ENCODE measurements around the gene DUSP11.
A peak's percentile ranks its signal among the peaks of the same experiment; 100 is the strongest.

DUSP11 gene

DNA sequence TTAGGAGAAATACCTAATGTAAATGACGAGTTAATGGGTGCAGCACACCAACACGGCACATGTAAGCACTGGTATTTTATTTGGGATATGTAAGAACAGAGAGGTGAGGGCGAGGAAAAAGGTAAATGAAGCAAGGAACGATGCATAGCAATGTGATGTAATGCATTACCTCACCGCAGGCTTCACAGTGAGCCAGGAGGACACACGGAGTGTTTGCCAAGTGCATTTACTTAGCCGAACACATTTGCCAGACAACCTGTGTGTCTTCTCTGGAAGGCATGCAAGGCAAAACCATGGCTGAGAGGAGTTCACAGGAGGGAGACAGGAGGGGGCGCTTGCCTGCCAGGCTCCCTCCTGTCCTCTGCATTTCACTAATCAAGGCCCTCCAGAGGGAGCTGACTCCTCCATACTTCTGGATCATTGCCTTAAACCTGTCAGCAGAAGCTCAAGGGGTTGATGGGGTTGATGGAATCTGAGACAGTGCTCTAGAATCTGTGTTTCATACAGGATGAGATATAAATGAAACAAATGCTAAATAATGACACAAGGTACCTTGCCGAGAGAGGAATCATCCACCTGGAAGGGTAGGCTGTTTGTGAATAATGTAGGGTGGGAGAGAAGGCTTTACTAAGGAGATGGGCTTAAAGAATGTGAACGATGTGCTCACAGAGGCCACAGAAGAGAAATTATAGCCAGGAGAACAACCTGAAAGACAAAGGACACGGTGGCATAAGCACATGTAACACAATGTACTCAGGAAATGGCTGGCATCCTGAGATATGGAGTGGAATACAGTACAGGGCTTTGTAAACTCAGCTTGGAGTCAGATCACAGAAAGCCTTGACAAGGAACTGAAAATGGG is 33.7 kb downstream of the DUSP11 start:
- Histone ChIP-seq H3K4me3 (ENCODE audit: low read depth, low read length) (no peak overlapping the region), H3K9ac (ENCODE audit: low read length) (no peak overlapping the region), H2BK5ac (ENCODE audit: low read depth, low read length, poor library complexity) (no peak overlapping the region), H2BK120ac (ENCODE audit: insufficient read depth, low read length, poor library complexity) (no peak overlapping the region), H4K8ac (ENCODE audit: low read depth, low read length) (no peak overlapping the region), H3K14ac (ENCODE audit: low read length) (no peak overlapping the region), H3K36me3 (ENCODE audit: control insufficient read depth in 1 of 2, insufficient read depth in 2 of 2, low read length in 2 of 2) (peaks cover 2 to 5% of the 10 kb centered on the region in 2 experiments), H2AK5ac (ENCODE audit: low read length) (no peak overlapping the region), H3K18ac (ENCODE audit: low read length) (no peak overlapping the region), H4K91ac (ENCODE audit: low read depth, low read length) (no peak overlapping the region), H2BK12ac (ENCODE audit: low read length) (no peak overlapping the region), H3K27me3 (ENCODE audit: insufficient read depth, low read length) (no peaks in the 10 kb centered on the region), H3K4ac (ENCODE audit: low read depth, low read length) (no peak overlapping the region), H3K4me2 (ENCODE audit: low read length) (no peak overlapping the region), H3K27ac (ENCODE audit: low read depth, low read length) (no peak overlapping the region), H2AFZ (ENCODE audit: insufficient read depth, low read length, poor library complexity) (no peak overlapping the region), H4K12ac (ENCODE audit: low read depth, low read length) (no peak overlapping the region), H3K4me1 (ENCODE audit: control insufficient read depth in 1 of 2, insufficient read depth in 2 of 2, low read length in 2 of 2) (no peaks in the 10 kb centered on the region), H3K9me3 (ENCODE audit: insufficient read depth, low read depth, low read length) (no peaks in the 10 kb centered on the region), H3K79me2 (ENCODE audit: control insufficient read depth, insufficient read depth, low read length, poor library complexity) (no peaks in the 10 kb centered on the region), H3K23ac (ENCODE audit: low read length) (no peak overlapping the region), H3K79me1 (ENCODE audit: low read length) (no peaks in the 10 kb centered on the region)
- no peak for DNase-seq
- WGBS (ENCODE audit: extremely low coverage, insufficient coverage, insufficient read length) = no CpG with 5 or more reads among the region's 11 CpGs

DNA sequence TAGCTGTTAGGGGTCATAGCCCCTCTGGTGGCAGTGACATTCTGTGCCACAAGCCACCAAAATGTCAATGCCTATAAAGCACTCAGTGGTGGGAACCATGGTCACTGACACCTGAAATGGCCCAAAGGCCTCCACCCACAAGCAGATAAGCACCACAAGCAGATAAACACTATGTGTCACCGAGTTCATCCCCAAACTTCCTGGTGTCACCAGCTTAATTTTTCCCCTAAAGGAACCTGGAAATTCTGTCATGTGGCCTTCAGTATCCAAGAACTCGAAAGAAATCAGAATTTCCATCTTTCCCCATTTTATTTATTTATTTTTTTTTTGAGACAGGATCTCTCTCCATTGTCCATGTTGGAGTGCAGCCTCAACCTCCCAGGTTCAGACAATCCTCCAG is 39.1 kb downstream of the DUSP11 start:
- no peak for DNase-seq
- H4K91ac ChIP-seq (ENCODE audit: low read depth, low read length) = no peak overlapping the region
- H3K9me3 ChIP-seq (ENCODE audit: insufficient read depth, low read depth, low read length) = no peaks in the 10 kb centered on the region
- H3K79me2 ChIP-seq (ENCODE audit: control insufficient read depth, insufficient read depth, low read length, poor library complexity) = no peaks in the 10 kb centered on the region
- H3K4me2 ChIP-seq (ENCODE audit: low read length) = no peak overlapping the region
- no peak overlapping the region for H3K14ac ChIP-seq (ENCODE audit: low read length)
- no peaks in the 10 kb centered on the region for H3K27me3 ChIP-seq (ENCODE audit: insufficient read depth, low read length)
- no peak overlapping the region for H4K12ac ChIP-seq (ENCODE audit: low read depth, low read length)
- H3K4ac ChIP-seq (ENCODE audit: low read depth, low read length) = no peak overlapping the region
- no peak overlapping the region for H2AK5ac ChIP-seq (ENCODE audit: low read length)
- H3K27ac ChIP-seq (ENCODE audit: low read depth, low read length) = no peak overlapping the region
- no peak overlapping the region for H2AFZ ChIP-seq (ENCODE audit: insufficient read depth, low read length, poor library complexity)
- H3K18ac ChIP-seq (ENCODE audit: low read length) = no peak overlapping the region
- no peak overlapping the region for H2BK5ac ChIP-seq (ENCODE audit: low read depth, low read length, poor library complexity)
- H3K23ac ChIP-seq (ENCODE audit: low read length) = peak overlapping the region; percentile 22
- H3K4me3 ChIP-seq (ENCODE audit: low read depth, low read length) = no peak overlapping the region
- no peak overlapping the region for H2BK12ac ChIP-seq (ENCODE audit: low read length)
- H3K36me3 ChIP-seq (ENCODE audit: control insufficient read depth in 1 of 2, insufficient read depth in 2 of 2, low read length in 2 of 2) = no peaks in the 10 kb centered on the region
- H3K9ac ChIP-seq (ENCODE audit: low read length) = no peak overlapping the region
- no peak overlapping the region for H2BK120ac ChIP-seq (ENCODE audit: insufficient read depth, low read length, poor library complexity)
- no peak overlapping the region for H4K8ac ChIP-seq (ENCODE audit: low read depth, low read length)
- peaks cover 0 to 3% of the 10 kb centered on the region in 2 experiments for H3K4me1 ChIP-seq (ENCODE audit: control insufficient read depth in 1 of 2, insufficient read depth in 2 of 2, low read length in 2 of 2)
- no CpG with 5 or more reads among the region's 2 CpGs for WGBS (ENCODE audit: extremely low coverage, insufficient coverage, insufficient read length)
- peaks cover 3% of the 10 kb centered on the region for H3K79me1 ChIP-seq (ENCODE audit: low read length)

GRCh38 chr2:73739101-73739500 is 40.8 kb downstream of the DUSP11 start:
- no CpG with 5 or more reads among the region's 3 CpGs for WGBS (ENCODE audit: extremely low coverage, insufficient coverage, insufficient read length)
- Histone ChIP-seq H3K9ac (ENCODE audit: low read length) (no peak overlapping the region), H3K4me2 (ENCODE audit: low read length) (no peak overlapping the region), H2BK5ac (ENCODE audit: low read depth, low read length, poor library complexity) (no peak overlapping the region), H3K36me3 (ENCODE audit: control insufficient read depth in 1 of 2, insufficient read depth in 2 of 2, low read length in 2 of 2) (no peaks in the 10 kb centered on the region), H2BK12ac (ENCODE audit: low read length) (no peak overlapping the region), H3K9me3 (ENCODE audit: insufficient read depth, low read depth, low read length) (no peaks in the 10 kb centered on the region), H3K4ac (ENCODE audit: low read depth, low read length) (no peak overlapping the region), H3K27me3 (ENCODE audit: insufficient read depth, low read length) (no peaks in the 10 kb centered on the region), H3K4me1 (ENCODE audit: control insufficient read depth in 1 of 2, insufficient read depth in 2 of 2, low read length in 2 of 2) (peaks cover 0 to 3% of the 10 kb centered on the region in 2 experiments), H4K12ac (ENCODE audit: low read depth, low read length) (no peak overlapping the region), H3K4me3 (ENCODE audit: low read depth, low read length) (no peak overlapping the region), H3K79me2 (ENCODE audit: control insufficient read depth, insufficient read depth, low read length, poor library complexity) (no peaks in the 10 kb centered on the region), H3K14ac (ENCODE audit: low read length) (no peak overlapping the region), H4K91ac (ENCODE audit: low read depth, low read length) (no peak overlapping the region), H3K79me1 (ENCODE audit: low read length) (peaks cover 3% of the 10 kb centered on the region), H2AK5ac (ENCODE audit: low read length) (no peak overlapping the region), H4K8ac (ENCODE audit: low read depth, low read length) (no peak overlapping the region), H3K18ac (ENCODE audit: low read length) (no peak overlapping the region), H3K27ac (ENCODE audit: low read depth, low read length) (no peak overlapping the region), H2BK120ac (ENCODE audit: insufficient read depth, low read length, poor library complexity) (no peak overlapping the region), H2AFZ (ENCODE audit: insufficient read depth, low read length, poor library complexity) (no peak overlapping the region), H3K23ac (ENCODE audit: low read length) (no peak overlapping the region)
- DNase-seq = peak; percentile 18 to 57

- Histone ChIP-seq H2AFZ (ENCODE audit: insufficient read depth, low read length, poor library complexity) (peak within 1 kb of the TSS; percentile 80), H2BK5ac (ENCODE audit: low read depth, low read length, poor library complexity) (no peak within 1 kb of the TSS), H2AK5ac (ENCODE audit: low read length) (no peak within 1 kb of the TSS), H3K36me3 (ENCODE audit: control insufficient read depth in 1 of 2, insufficient read depth in 2 of 2, low read length in 2 of 2) (peaks cover 4 to 7% of the 10 kb centered on the region in 2 experiments), H3K9ac (ENCODE audit: low read length) (peak within 1 kb of the TSS; percentile 49), H3K18ac (ENCODE audit: low read length) (no peak within 1 kb of the TSS), H3K27ac (ENCODE audit: low read depth, low read length) (no peak within 1 kb of the TSS), H4K12ac (ENCODE audit: low read depth, low read length) (peak within 1 kb of the TSS; percentile 84), H3K23ac (ENCODE audit: low read length) (no peak within 1 kb of the TSS), H3K14ac (ENCODE audit: low read length) (peak within 1 kb of the TSS; percentile 30), H4K91ac (ENCODE audit: low read depth, low read length) (peak within 1 kb of the TSS; percentile 45), H3K4me3 (ENCODE audit: low read depth, low read length) (peak within 1 kb of the TSS; percentile 79), H3K27me3 (ENCODE audit: insufficient read depth, low read length) (no peaks in the 10 kb centered on the region), H3K4me1 (ENCODE audit: control insufficient read depth in 1 of 2, insufficient read depth in 2 of 2, low read length in 2 of 2) (peaks cover 0 to 3% of the 10 kb centered on the region in 2 experiments), H3K9me3 (ENCODE audit: insufficient read depth, low read depth, low read length) (no peaks in the 10 kb centered on the region), H2BK12ac (ENCODE audit: low read length) (no peak within 1 kb of the TSS), H3K79me1 (ENCODE audit: low read length) (peaks cover 3% of the 10 kb centered on the region), H3K79me2 (ENCODE audit: control insufficient read depth, insufficient read depth, low read length, poor library complexity) (no peaks in the 10 kb centered on the region), H2BK120ac (ENCODE audit: insufficient read depth, low read length, poor library complexity) (no peak within 1 kb of the TSS), H3K4me2 (ENCODE audit: low read length) (peak within 1 kb of the TSS; percentile 66), H3K4ac (ENCODE audit: low read depth, low read length) (peak within 1 kb of the TSS; percentile 8), H4K8ac (ENCODE audit: low read depth, low read length) (peak within 1 kb of the TSS; percentile 96)
- peak; percentile 96 to 97 for DNase-seq
- WGBS (ENCODE audit: extremely low coverage, insufficient coverage, insufficient read length) = no CpG with 5 or more reads among the region's 49 CpGs
Measured at GRCh38 chr2:73736855-73737779, 42.8 kb downstream of the DUSP11 start, which contains the start of gene TPRKB. Gene TPRKB, minus strand, starts transcription at chr2:73737345. Its CDS starts 2,776 bp downstream, at chr2:73734569.

All from trophoblast cell (in vitro differentiated cells and primary cell).